OCI-LY7 (cell line): ENCODE results near the gene RNASEH1. TPM values are rescaled to one million over a fixed set of nuclear protein-coding genes. Genes with fewer than 3 reads are reported as not detected.

ENCODE experiments used
- BruUV-seq: library from RNA; stranded (reverse); fragments of 400-500 nt; replicated peaks from 2 replicates; lab custom pipeline; 2021; lab: Mats Ljungman, UMichigan
- CTCF ChIA-PET: fragments of 300-600 bp; sonication (Branson Sonifier 250); formaldehyde crosslinking; loops from one replicate; lab custom pipeline; 2022; ENCODE audit warnings: antibody characterized with exemption; ENCODE audit not compliant: unreplicated experiment; lab: Charles Lee
- POLR2A ChIA-PET: fragments of 300-600 bp; sonication (Branson Sonifier 250); formaldehyde crosslinking; loops from one replicate; lab custom pipeline; 2022; ENCODE audit warnings: antibody characterized with exemption; lab: Charles Lee
- DNase-seq: peaks from one replicate; pipeline ENCODE4 v3.0.0-alpha.2; 2015; ENCODE audit warnings: low spot score
- H2AFZ ChIP-seq: fragments of 200-600 bp; sonication (generic), shearing (Covaris generic); 2 replicates; pipeline ENCODE4 v1.6.1; 2014; ENCODE audit warnings: mild to moderate bottlenecking, antibody characterized with exemption, low read length, moderate library complexity
- H3K27ac ChIP-seq: fragments of 200-600 bp; sonication (generic); 2 replicates; pipeline ENCODE4 v1.5.1; 2014; ENCODE audit warnings: mixed run types, low read depth, mild to moderate bottlenecking, moderate library complexity, low read length, inconsistent platforms; ENCODE audit not compliant: poor library complexity, severe bottlenecking
- H3K36me3 ChIP-seq: fragments of 200-600 bp; sonication (generic); 2 replicates; pipeline ENCODE4 v1.6.1; 2014; ENCODE audit warnings: mild to moderate bottlenecking, antibody characterized with exemption, low read length, moderate library complexity, mixed read lengths; ENCODE audit not compliant: insufficient read depth
- H3K4me1 ChIP-seq: fragments of 200-600 bp; sonication (generic); 2 replicates; pipeline ENCODE4 v1.5.1; 2014; ENCODE audit warnings: mild to moderate bottlenecking, low read length; ENCODE audit not compliant: insufficient read depth, poor library complexity, severe bottlenecking
- H3K4me2 ChIP-seq: fragments of 200-600 bp; sonication (generic); 2 replicates; pipeline ENCODE4 v1.6.1; 2014; ENCODE audit warnings: mild to moderate bottlenecking, low read length
- H3K4me3 ChIP-seq: fragments of 200-600 bp; sonication (generic); 2 replicates; pipeline ENCODE4 v1.5.1; 2014; ENCODE audit warnings: mild to moderate bottlenecking, low read depth, low read length; ENCODE audit not compliant: poor library complexity, severe bottlenecking
- H3K79me2 ChIP-seq: fragments of 200-600 bp; sonication (generic); 2 replicates; pipeline ENCODE4 v1.6.1; 2016; ENCODE audit warnings: low read depth, mild to moderate bottlenecking, low read length, moderate library complexity, mixed read lengths; ENCODE audit not compliant: insufficient read depth
- H3K9me2 ChIP-seq: fragments of 200-600 bp; sonication (generic); 2 replicates; pipeline ENCODE4 v1.6.1; 2016; ENCODE audit warnings: mild to moderate bottlenecking, low read length, mixed read lengths; ENCODE audit not compliant: insufficient read depth
- H3K9me3 ChIP-seq: fragments of 200-600 bp; sonication (generic); 2 replicates; pipeline ENCODE4 v1.6.1; 2014; ENCODE audit warnings: mild to moderate bottlenecking, mixed run types, low read length, mixed read lengths
- H4K20me1 ChIP-seq: fragments of 200-600 bp; sonication (generic); 2 replicates; pipeline ENCODE4 v1.6.1; 2014; ENCODE audit warnings: mild to moderate bottlenecking, antibody characterized with exemption, low read length, moderate library complexity, mixed read lengths; ENCODE audit not compliant: insufficient read depth
- EZH2phosphoT487 ChIP-seq: fragments of 200-600 bp; sonication (generic); IDR thresholded peaks from 2 replicates; pipeline ENCODE4 v1.6.1; 2018; ENCODE audit warnings: low read depth, borderline replicate concordance, mild to moderate bottlenecking, mixed run types, antibody characterized with exemption, low read length, moderate library complexity, mixed read lengths
- intact Hi-C: fragments of 100-400 bp; cut with micrococcal nuclease; formaldehyde crosslinking; loops from one replicate; pipeline ENCODE4 v1.10.0; 2022; ENCODE audit not compliant: unreplicated experiment
- total RNA-seq, 2 experiments: library from RNA; depleted of rRNA in 1 of 2; stranded (reverse); fragments of >200 nt in 1 of 2; shearing (Covaris generic) in 1 of 2; gene quantifications; 2 replicates each; pipeline ENCODE4 v1.2.3, GENCODE V29; 2014 to 2022
- TF ChIP-seq, protein P1 (sequence below): fragments of 200-600 bp; sonication (generic); conservative IDR thresholded peaks from 2 replicates; pipeline ENCODE4 v1.5.1; 2014; ENCODE audit warnings: mild to moderate bottlenecking, antibody characterized with exemption, low read length, moderate library complexity, mixed read lengths

RNASEH1 gene
- total RNA-seq, 2 experiments from 2014 or later = 35.7 to 48.2 TPM

DNA sequence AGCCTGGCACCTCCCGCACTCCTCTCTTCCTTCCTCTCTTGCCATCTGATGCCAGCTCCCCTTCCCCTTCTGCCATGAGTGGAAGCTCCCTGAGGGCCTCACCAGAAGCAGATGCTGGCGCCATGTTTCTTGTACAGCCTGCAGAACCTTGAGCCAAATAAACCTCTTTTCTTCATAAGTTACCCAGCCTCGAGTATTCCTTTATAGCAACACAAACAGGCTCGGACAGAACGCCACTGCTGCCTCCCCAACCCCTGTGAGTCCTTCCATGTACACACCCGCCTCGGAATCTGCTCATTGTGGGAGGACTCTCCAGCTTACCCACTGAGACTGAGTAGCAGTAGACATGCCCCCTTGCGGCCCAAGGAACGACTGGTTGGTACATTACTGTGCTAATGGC, 8.7 kb upstream of the RNASEH1 start:
- intact Hi-C loops = no loop called here
- BruUV-seq = no TSS peak
- H3K4me2 ChIP-seq = no peak overlapping the region
- peaks cover 11% of the 10 kb centered on the region for H3K36me3 ChIP-seq
- ChIA-PET CTCF (no interaction called here), POLR2A (no interaction called here)
- no peak overlapping the region for H2AFZ ChIP-seq
- no peaks in the 10 kb centered on the region for H4K20me1 ChIP-seq
- DNase-seq = no peak
- H3K4me1 ChIP-seq = peaks cover 25% of the 10 kb centered on the region
- no peaks in the 10 kb centered on the region for H3K79me2 ChIP-seq
- TF ChIP-seq EZH2phosphoT487 = no peak
- TF ChIP-seq, protein P1, sequence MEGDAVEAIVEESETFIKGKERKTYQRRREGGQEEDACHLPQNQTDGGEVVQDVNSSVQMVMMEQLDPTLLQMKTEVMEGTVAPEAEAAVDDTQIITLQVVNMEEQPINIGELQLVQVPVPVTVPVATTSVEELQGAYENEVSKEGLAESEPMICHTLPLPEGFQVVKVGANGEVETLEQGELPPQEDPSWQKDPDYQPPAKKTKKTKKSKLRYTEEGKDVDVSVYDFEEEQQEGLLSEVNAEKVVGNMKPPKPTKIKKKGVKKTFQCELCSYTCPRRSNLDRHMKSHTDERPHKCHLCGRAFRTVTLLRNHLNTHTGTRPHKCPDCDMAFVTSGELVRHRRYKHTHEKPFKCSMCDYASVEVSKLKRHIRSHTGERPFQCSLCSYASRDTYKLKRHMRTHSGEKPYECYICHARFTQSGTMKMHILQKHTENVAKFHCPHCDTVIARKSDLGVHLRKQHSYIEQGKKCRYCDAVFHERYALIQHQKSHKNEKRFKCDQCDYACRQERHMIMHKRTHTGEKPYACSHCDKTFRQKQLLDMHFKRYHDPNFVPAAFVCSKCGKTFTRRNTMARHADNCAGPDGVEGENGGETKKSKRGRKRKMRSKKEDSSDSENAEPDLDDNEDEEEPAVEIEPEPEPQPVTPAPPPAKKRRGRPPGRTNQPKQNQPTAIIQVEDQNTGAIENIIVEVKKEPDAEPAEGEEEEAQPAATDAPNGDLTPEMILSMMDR = no peak
- no peaks in the 10 kb centered on the region for H3K9me3 ChIP-seq
- H3K4me3 ChIP-seq = no peak overlapping the region
- H3K27ac ChIP-seq = no peak overlapping the region
- H3K9me2 ChIP-seq = no peaks in the 10 kb centered on the region

DNA sequence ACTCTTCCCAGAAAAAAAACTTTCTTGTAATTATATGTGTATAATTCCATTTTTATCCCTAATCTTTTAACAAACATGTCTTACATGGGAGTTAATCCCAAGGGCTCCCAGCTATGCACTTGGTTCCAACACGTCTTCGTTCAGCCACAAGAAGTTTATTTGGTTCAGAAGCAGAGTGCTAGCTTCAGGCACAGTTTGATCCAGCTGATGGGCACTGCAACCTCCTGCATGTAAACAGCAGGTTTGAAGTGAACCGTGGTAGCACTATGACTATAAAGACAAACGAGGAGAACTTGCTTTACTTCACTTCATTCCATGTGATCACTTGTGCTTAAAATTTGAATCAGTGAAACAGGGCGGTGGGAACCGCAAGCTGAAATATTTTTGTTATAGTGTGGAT, 7.0 kb upstream of the RNASEH1 start:
- no TSS peak for BruUV-seq
- Histone ChIP-seq H4K20me1 (no peaks in the 10 kb centered on the region), H2AFZ (no peak overlapping the region), H3K9me2 (no peaks in the 10 kb centered on the region), H3K36me3 (peaks cover 28% of the 10 kb centered on the region), H3K79me2 (peaks cover 6% of the 10 kb centered on the region; the same call in 1 of the 2 replicates), H3K4me1 (peaks cover 38% of the 10 kb centered on the region), H3K4me2 (no peak overlapping the region), H3K9me3 (no peaks in the 10 kb centered on the region), H3K27ac (no peak overlapping the region), H3K4me3 (no peak overlapping the region)
- DNase-seq = no peak
- TF ChIP-seq, protein P1 = no peak
- TF ChIP-seq EZH2phosphoT487 = no peak
- POLR2A ChIA-PET = interaction anchor here (1.1 to 1.7 kb wide), 4 partner anchors 11 to 48 kb away, joined by 3 to 5 read pairs (median 4); no protein-coding TSS in a partner anchor
- CTCF ChIA-PET = no interaction called here
- intact Hi-C loops = no loop called here

DNA sequence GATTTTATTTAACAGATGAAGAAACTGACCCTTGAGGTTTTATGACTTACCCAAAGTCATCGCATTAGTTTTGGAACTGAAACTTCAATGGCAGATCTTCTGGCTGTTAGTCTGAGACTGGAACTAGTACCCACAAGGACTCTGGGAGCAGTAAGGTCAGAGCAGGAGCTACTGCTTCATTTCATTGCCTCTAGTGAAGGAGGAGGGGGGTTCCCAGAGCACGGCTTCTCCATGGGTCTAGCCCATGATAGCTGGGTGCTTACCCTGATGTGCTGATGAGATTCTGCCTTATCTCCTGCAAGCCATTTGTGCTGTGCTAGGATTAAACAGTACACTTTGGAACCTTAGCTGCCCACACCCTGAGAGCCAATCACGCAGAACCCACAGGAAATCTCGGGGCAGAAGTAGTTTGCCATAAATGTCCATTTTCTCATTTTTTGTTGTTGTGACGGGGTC, 5.4 kb upstream of the RNASEH1 start:
- TF ChIP-seq, protein P1 = no peak
- no peak for TF ChIP-seq EZH2phosphoT487
- H2AFZ ChIP-seq = peak overlapping the region; percentile 23; the same call in 1 of the 2 replicates
- H3K4me1 ChIP-seq = peaks cover 47% of the 10 kb centered on the region
- peaks cover 31% of the 10 kb centered on the region for H3K36me3 ChIP-seq
- peak overlapping the region; percentile 69 for H3K4me2 ChIP-seq
- H3K27ac ChIP-seq = peak overlapping the region; percentile 71
- H4K20me1 ChIP-seq = no peaks in the 10 kb centered on the region
- peaks cover 9% of the 10 kb centered on the region; the same call in 1 of the 2 replicates for H3K79me2 ChIP-seq
- ChIA-PET POLR2A (interaction anchor here (0.6 to 2.1 kb wide), 9 partner anchors 10 to 787 kb away, joined by 3 to 12 read pairs (median 4); no protein-coding TSS in a partner anchor), CTCF (no interaction called here)
- intact Hi-C loops = loop anchor here (5.0 kb wide), 1 partner anchor 411 kb away; no protein-coding TSS in a partner anchor
- H3K9me2 ChIP-seq = no peaks in the 10 kb centered on the region
- peak; percentile 22 for DNase-seq
- peak overlapping the region; percentile 20 for H3K4me3 ChIP-seq
- no peaks in the 10 kb centered on the region for H3K9me3 ChIP-seq
- BruUV-seq = no TSS peak
